H7 (cell line): ENCODE measurements around the gene RADIL. TPM values are rescaled to one million over a fixed set of nuclear protein-coding genes. Genes with fewer than 3 reads are reported as not detected.
A peak's percentile ranks its signal among the peaks of the same experiment; 100 is the strongest.
"Not testable (repeated sequence)": the region's sequence is repeated elsewhere in the genome, so short reads cannot be mapped to it uniquely, and the experiment has no call there.

Source experiments
- DNase-seq: peaks from one replicate; pipeline ENCODE4 v3.0.0; 2012
- H3K27me3 ChIP-seq: 2 replicates; pipeline ENCODE4 v1.6.0; 2011; ENCODE audit warnings: mild to moderate bottlenecking, low read length; ENCODE audit not compliant: control insufficient read depth, insufficient read depth
- H3K36me3 ChIP-seq: replicated peaks from 2 replicates; pipeline ENCODE4 v1.5.1; 2011; ENCODE audit warnings: low read length; ENCODE audit not compliant: control insufficient read depth, insufficient read depth
- H3K4me3 ChIP-seq: 2 replicates; pipeline ENCODE4 v1.5.1; 2011; ENCODE audit warnings: low read depth, mild to moderate bottlenecking, control low read depth, low read length, moderate library complexity; ENCODE audit not compliant: insufficient read depth
- total RNA-seq: library from RNA; depleted of rRNA; stranded (reverse); fragments of >200 nt; shearing (Covaris generic); gene quantifications from 2 replicates; pipeline ENCODE4 v1.2.3, GENCODE V29; 2014; rRNA removed

RADIL gene
- total RNA-seq, result 9.8 and 14.1 TPM in 2 replicates

- Histone ChIP-seq H3K27me3 (peaks cover 8% of the 10 kb centered on the region; the same call in 1 of the 2 replicates), H3K4me3 (peak within 1 kb of the TSS; percentile 60), H3K36me3 (no peaks in the 10 kb centered on the region)
- peak; percentile 99 for DNase-seq
Observed at GRCh38 chr7:4883372-4884144, at the start of gene RADIL. Gene RADIL (minus strand): TSS chr7:4883716. CDS start chr7:4878139, 5,577 bp downstream.

GRCh38 chr7:4931943-4932342, 48.4 kb upstream of the RADIL start:
- DNase-seq, result peak; percentile 77
- H3K4me3 ChIP-seq, result no peak overlapping the region
- no peaks in the 10 kb centered on the region for H3K36me3 ChIP-seq
- H3K27me3 ChIP-seq, result no peaks in the 10 kb centered on the region

- no peak overlapping the region for H3K4me3 ChIP-seq
- no peaks in the 10 kb centered on the region for H3K27me3 ChIP-seq
- DNase-seq, result no peak
- H3K36me3 ChIP-seq, result no peaks in the 10 kb centered on the region
Observed at GRCh38 chr7:4929005-4929404, 45.5 kb upstream of the RADIL start.

- Histone ChIP-seq H3K36me3 (no peaks in the 10 kb centered on the region), H3K4me3 (no peak overlapping the region), H3K27me3 (no peaks in the 10 kb centered on the region)
- DNase-seq, result no peak
Observed at GRCh38 chr7:4928445-4928844, 44.9 kb upstream of the RADIL start.

GRCh38 chr7:4919969-4920766, 36.7 kb upstream of the RADIL start:
- Histone ChIP-seq H3K36me3 (no peaks in the 10 kb centered on the region), H3K4me3 (no peak overlapping the region), H3K27me3 (no peaks in the 10 kb centered on the region)
- no peak for DNase-seq

GRCh38 chr7:4916113-4916512, 32.6 kb upstream of the RADIL start:
- no peaks in the 10 kb centered on the region for H3K27me3 ChIP-seq
- no peak overlapping the region for H3K4me3 ChIP-seq
- peak; percentile 77 for DNase-seq
- no peaks in the 10 kb centered on the region for H3K36me3 ChIP-seq

GRCh38 chr7:4911111-4911828, 27.8 kb upstream of the RADIL start:
- no peak overlapping the region for H3K4me3 ChIP-seq
- no peaks in the 10 kb centered on the region for H3K36me3 ChIP-seq
- DNase-seq, result no peak
- H3K27me3 ChIP-seq, result no peaks in the 10 kb centered on the region

- H3K4me3 ChIP-seq, result no peak overlapping the region
- peaks cover 2% of the 10 kb centered on the region; the same call in 1 of the 2 replicates for H3K27me3 ChIP-seq
- DNase-seq, result no peak
- no peaks in the 10 kb centered on the region for H3K36me3 ChIP-seq
Observed at GRCh38 chr7:4906682-4907081, 23.2 kb upstream of the RADIL start.

- DNase-seq, result no peak
- Histone ChIP-seq H3K4me3 (no peak overlapping the region), H3K36me3 (no peaks in the 10 kb centered on the region), H3K27me3 (peaks cover 2% of the 10 kb centered on the region; the same call in 1 of the 2 replicates)
Observed at GRCh38 chr7:4905171-4905570, 21.7 kb upstream of the RADIL start.

GRCh38 chr7:4904346-4904745, 20.8 kb upstream of the RADIL start:
- no peak for DNase-seq
- no peak overlapping the region for H3K4me3 ChIP-seq
- peaks cover 2% of the 10 kb centered on the region; the same call in 1 of the 2 replicates for H3K27me3 ChIP-seq
- no peaks in the 10 kb centered on the region for H3K36me3 ChIP-seq

GRCh38 chr7:4895766-4896165, 12.2 kb upstream of the RADIL start:
- Histone ChIP-seq H3K27me3 (no peaks in the 10 kb centered on the region), H3K36me3 (no peaks in the 10 kb centered on the region)
- no peak for DNase-seq

GRCh38 chr7:4894482-4894881, 11.0 kb upstream of the RADIL start:
- no peaks in the 10 kb centered on the region for H3K36me3 ChIP-seq
- no peak for DNase-seq
- H3K4me3 ChIP-seq, result no peak overlapping the region
- no peaks in the 10 kb centered on the region for H3K27me3 ChIP-seq

More at GRCh38 chr7:4895766-4896165, 12.2 kb upstream of the RADIL start:
- H3K4me3 ChIP-seq, result no peak overlapping the region

- Histone ChIP-seq H3K4me3 (no peak overlapping the region), H3K36me3 (no peaks in the 10 kb centered on the region), H3K27me3 (no peaks in the 10 kb centered on the region)
- DNase-seq, result no peak
Observed at GRCh38 chr7:4893929-4894475, 10.5 kb upstream of the RADIL start.

- not testable (repeated sequence) for H3K4me3 ChIP-seq, DNase-seq, H3K27me3 ChIP-seq, H3K36me3 ChIP-seq
Observed at GRCh38 chr7:4893188-4893587, 9.7 kb upstream of the RADIL start.
